ENCODE data around the gene DDX56.
"Not testable (repeated sequence)": the region's sequence is repeated elsewhere in the genome, so short reads cannot be mapped to it uniquely, and the experiment has no call there.

The DDX56 gene

DNA sequence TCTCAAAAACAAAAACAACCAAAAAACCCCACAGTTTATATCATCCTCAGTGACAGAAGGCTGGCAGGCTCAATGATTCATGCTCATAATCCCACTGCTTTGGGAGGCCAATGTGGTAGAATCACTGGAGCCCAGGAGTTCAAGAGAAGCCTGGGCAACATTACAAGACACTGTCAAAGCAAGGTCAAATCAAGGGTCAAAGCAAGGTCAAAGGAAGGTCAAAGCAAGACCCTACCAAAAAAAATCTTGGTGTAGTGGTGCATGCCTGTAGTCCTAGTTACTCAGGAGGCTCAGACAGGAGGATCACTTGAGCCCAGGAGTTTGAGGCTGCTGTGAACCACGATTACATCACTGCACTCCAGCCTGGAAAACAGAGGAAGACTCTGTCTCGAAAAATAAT, 18.4 kb downstream of the DDX56 start:
- Histone ChIP-seq H3K27me3 (ENCODE audit: control insufficient read depth in 1 of 2, insufficient read depth in 2 of 2, low read length in 2 of 2) (no peaks in the 10 kb centered on the region), H3K36me3 (ENCODE audit: insufficient read depth, low read length) (no peaks in the 10 kb centered on the region), H3K27ac (ENCODE audit: low read depth, low read length) (no peak overlapping the region), H3K9ac (ENCODE audit: low read length) (no peak overlapping the region), H3K4me1 (ENCODE audit: insufficient read depth, low read length) (no peaks in the 10 kb centered on the region), H3K4me3 (ENCODE audit: low read depth in 1 of 2, low read length in 2 of 2) (no peak overlapping the region), H3K9me3 (ENCODE audit: low read length) (no peaks in the 10 kb centered on the region)

DNA sequence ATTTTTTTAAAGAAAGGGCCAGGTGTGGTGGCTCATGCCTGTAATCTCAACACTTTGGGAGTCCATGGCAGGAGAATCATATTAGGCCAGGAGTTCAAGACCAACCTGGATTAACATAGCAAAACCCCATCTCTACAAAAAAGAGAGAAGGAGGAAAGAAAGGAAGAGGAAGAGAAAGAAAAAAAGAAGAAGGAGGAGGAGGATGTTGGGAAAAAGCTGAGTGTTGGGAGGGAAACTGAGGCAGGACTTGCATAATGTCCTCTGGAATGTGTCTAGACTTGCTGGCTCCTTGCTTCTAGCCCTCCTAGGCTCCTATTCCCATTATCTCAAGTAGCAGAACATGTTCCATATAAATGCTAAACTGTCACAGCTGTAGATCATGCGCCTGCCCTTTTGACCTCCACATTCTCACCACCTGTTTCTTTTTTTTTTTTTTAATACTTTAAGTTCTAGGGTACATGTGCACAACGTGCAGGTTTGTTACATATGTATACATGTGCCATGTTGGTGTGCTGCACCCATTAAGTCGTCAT, 21.2 kb downstream of the DDX56 start:
- not testable (repeated sequence) for H3K9ac ChIP-seq (ENCODE audit: low read length); H3K9me3 ChIP-seq (ENCODE audit: low read length); H3K4me1 ChIP-seq (ENCODE audit: insufficient read depth, low read length); H3K27ac ChIP-seq (ENCODE audit: low read depth, low read length); H3K27me3 ChIP-seq (ENCODE audit: control insufficient read depth in 1 of 2, insufficient read depth in 2 of 2, low read length in 2 of 2); H3K36me3 ChIP-seq (ENCODE audit: insufficient read depth, low read length); H3K4me3 ChIP-seq (ENCODE audit: low read depth in 1 of 2, low read length in 2 of 2)

DNA sequence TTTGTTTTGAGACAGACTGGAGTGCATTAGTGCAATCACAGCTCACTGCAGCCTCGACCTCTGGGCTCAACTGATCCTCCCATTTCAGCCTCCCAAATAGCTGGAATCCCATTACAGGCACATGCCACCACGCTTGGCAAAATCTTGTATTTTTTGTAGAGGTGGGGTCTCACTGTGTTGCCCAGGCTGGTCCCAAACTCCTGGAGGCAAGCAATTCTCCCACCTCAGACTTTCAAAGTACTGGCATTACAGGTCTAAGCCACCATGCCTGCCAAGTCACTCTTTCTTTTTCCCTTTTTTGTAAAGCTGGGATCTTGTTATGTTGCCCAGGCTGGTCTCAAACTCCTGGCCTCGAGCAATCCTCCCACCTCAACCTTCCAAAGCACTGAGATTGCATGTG, 24.3 kb downstream of the DDX56 start:
- H3K27ac ChIP-seq (ENCODE audit: low read depth, low read length), result no peak overlapping the region
- no peaks in the 10 kb centered on the region for H3K27me3 ChIP-seq (ENCODE audit: control insufficient read depth in 1 of 2, insufficient read depth in 2 of 2, low read length in 2 of 2)
- H3K9ac ChIP-seq (ENCODE audit: low read length), result no peak overlapping the region
- H3K4me3 ChIP-seq (ENCODE audit: low read depth in 1 of 2, low read length in 2 of 2), result no peak overlapping the region
- H3K4me1 ChIP-seq (ENCODE audit: insufficient read depth, low read length), result no peaks in the 10 kb centered on the region
- H3K36me3 ChIP-seq (ENCODE audit: insufficient read depth, low read length), result no peaks in the 10 kb centered on the region
- H3K9me3 ChIP-seq (ENCODE audit: low read length), result no peaks in the 10 kb centered on the region

DNA sequence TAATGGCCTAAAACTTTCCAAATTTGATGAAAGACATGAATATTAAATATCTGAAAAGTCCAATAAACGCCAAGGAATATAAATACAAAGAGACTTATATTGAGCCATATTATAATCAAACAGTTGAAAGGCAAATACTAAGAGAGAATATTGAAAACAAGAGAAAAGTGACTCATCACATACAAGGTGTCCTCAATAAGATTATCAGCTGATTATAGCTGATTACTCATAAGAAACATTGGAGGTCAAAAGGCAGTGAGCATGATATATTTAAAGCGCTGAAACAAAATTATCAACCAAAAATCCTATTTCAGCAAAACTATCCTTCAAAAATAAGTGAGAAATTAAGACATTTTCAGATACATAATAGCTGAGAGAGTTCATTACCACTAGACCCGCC, 24.8 kb downstream of the DDX56 start:
- Histone ChIP-seq H3K4me1 (ENCODE audit: insufficient read depth, low read length) (no peaks in the 10 kb centered on the region), H3K27ac (ENCODE audit: low read depth, low read length) (no peak overlapping the region), H3K9me3 (ENCODE audit: low read length) (no peaks in the 10 kb centered on the region), H3K36me3 (ENCODE audit: insufficient read depth, low read length) (no peaks in the 10 kb centered on the region), H3K27me3 (ENCODE audit: control insufficient read depth in 1 of 2, insufficient read depth in 2 of 2, low read length in 2 of 2) (no peaks in the 10 kb centered on the region), H3K9ac (ENCODE audit: low read length) (no peak overlapping the region), H3K4me3 (ENCODE audit: low read depth in 1 of 2, low read length in 2 of 2) (no peak overlapping the region)

DNA sequence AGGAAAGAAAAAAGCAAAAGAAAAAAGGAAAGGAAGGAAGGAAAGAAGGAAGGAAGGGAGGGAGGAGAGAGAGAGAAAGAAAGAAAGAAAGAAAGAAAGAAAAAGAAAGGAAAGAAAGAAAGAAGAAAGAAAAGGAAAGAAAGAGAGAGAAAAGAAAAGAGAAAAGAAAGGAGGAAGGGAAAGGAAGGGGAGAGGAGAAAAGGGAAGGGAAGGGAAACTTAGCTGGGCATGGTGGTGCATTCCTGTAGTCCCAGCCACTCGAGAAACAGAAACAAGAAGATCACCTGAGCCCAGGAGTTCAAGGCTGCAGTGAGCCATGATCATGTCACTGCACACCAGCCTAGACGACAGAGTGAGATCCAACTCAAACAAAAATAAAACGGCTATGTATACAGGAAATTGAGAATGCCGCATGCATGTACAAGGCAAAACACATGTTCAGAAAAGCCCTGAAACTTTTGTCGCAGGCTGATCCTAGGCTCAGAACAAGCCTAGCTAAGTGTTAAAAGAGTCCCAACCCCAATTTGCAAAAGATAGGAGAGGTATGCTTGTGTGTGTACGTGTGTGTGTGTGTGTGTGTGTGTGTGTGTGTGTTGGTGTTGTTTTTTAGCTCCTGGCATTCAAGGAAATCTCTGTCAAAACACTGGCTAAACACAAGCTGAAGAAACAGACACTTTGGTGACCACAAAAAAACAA, 26.0 kb downstream of the DDX56 start:
- Histone ChIP-seq H3K27ac (ENCODE audit: low read depth, low read length) (no peak overlapping the region), H3K9me3 (ENCODE audit: low read length) (no peaks in the 10 kb centered on the region), H3K36me3 (ENCODE audit: insufficient read depth, low read length) (no peaks in the 10 kb centered on the region), H3K27me3 (ENCODE audit: control insufficient read depth in 1 of 2, insufficient read depth in 2 of 2, low read length in 2 of 2) (no peaks in the 10 kb centered on the region), H3K9ac (ENCODE audit: low read length) (no peak overlapping the region), H3K4me1 (ENCODE audit: insufficient read depth, low read length) (no peaks in the 10 kb centered on the region), H3K4me3 (ENCODE audit: low read depth in 1 of 2, low read length in 2 of 2) (no peak overlapping the region)

DNA sequence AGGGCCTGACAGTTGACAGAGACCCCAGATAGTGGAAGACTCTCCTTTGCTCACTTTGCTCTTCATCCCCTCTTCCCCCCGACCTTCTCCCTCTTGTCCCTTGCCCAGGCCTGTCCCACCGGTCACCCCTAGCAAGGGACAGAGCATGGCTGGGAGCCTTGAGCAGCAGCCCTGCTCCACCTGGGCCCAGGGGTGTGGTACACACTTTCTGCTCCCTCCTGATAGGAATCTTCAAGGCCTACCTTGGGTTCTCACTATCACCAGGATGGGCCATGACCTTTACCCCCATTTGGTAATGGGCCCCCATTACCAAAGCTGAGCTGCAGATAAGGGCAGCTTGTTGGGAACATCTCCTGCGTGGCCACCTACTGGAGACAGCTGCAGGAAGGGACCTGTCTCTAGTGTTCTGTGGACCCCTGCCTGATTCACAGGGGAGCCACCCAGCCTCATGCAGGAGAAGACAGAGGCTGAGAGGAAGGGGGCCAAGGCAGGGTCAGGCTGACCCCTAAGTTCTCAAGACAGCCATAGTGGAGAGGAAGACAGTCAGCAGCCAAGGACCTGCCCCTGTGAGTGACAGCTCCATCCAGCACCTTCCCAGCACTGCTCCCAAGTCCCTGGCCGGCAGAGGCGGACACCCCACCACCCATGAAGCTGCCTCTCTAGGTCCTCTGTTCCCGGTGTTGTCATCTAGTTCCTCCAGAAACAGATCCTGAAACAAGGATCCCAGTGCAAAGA, 31.7 kb downstream of the DDX56 start:
- Histone ChIP-seq H3K27ac (ENCODE audit: low read depth, low read length) (no peak overlapping the region), H3K27me3 (ENCODE audit: control insufficient read depth in 1 of 2, insufficient read depth in 2 of 2, low read length in 2 of 2) (no peaks in the 10 kb centered on the region), H3K9me3 (ENCODE audit: low read length) (no peaks in the 10 kb centered on the region), H3K4me3 (ENCODE audit: low read depth in 1 of 2, low read length in 2 of 2) (no peak overlapping the region), H3K4me1 (ENCODE audit: insufficient read depth, low read length) (no peaks in the 10 kb centered on the region), H3K36me3 (ENCODE audit: insufficient read depth, low read length) (no peaks in the 10 kb centered on the region), H3K9ac (ENCODE audit: low read length) (no peak overlapping the region)

DNA sequence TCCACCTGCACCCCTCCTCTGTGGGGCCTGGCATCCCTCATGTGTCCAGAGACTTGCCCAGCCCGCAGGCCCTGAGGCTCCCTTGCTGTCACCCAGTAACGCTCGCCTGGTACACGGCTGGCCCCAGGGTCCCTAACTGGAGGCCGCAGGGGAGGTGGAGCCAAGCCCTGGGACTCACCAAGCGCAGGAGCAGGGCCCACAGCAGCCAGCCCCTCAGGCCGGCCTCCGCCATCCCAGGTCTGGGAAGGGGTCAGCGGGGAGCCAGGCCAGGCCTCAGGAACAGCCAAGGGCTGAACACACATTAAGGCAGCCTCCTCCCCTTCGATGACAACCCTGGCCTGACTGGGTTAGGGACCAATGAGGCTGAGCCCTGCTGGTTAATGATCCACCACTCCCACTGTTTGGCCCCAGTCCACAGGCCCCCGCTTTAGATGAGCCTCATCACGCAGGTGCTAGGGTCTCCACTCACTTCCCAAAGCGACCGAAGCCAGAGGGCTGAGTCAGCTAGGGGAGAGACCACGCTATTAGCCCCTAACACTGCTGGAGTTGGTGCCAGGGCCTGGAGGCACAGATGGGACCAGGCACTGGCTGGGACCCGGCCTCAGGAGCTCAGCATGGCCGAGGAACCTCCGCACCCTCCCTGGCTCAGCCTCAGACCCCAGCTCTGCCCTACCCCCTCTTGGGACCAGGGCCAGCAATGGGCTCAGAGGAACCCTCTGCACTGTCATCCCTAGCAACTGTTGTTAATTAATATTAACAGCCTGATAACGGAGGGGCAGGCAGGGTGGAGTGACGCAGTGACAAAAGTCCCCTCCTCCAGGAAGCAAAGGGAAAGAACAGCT, 32.5 kb downstream of the DDX56 start, which contains the start of gene NPC1L1:
Gene NPC1L1, minus strand, starts transcription at position 303 of the 842 bp plus-strand sequence. Its CDS starts 71 bp downstream, at position 232.
- H3K4me1 ChIP-seq (ENCODE audit: insufficient read depth, low read length), result no peaks in the 10 kb centered on the region
- H3K9ac ChIP-seq (ENCODE audit: low read length), result no peak within 1 kb of the TSS
- H3K36me3 ChIP-seq (ENCODE audit: insufficient read depth, low read length), result no peaks in the 10 kb centered on the region
- no peaks in the 10 kb centered on the region for H3K9me3 ChIP-seq (ENCODE audit: low read length)
- no peak within 1 kb of the TSS for H3K4me3 ChIP-seq (ENCODE audit: low read depth in 1 of 2, low read length in 2 of 2)
- no peaks in the 10 kb centered on the region for H3K27me3 ChIP-seq (ENCODE audit: control insufficient read depth in 1 of 2, insufficient read depth in 2 of 2, low read length in 2 of 2)
- H3K27ac ChIP-seq (ENCODE audit: low read depth, low read length), result no peak within 1 kb of the TSS

DNA sequence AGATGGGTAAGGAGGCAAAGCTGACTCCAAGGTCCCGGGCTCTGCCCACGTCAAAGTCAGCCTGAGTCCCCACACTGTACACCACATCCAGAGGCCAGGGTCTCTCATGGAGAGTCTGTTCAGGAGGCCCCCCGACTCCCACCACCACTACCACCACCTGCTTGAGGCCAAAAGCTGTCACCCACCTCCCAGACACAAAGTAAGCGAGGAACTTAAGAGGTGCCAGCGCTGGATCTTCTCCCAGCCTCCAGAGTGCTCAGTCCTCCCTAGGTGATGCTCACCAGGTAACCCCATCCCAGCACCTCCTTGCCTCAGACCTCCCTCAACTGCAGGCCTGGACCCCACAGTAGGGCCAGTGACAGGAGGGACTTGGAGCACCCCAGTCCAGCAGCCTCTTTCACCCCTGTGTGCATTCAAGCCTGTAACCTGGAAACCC, 33.1 kb downstream of the DDX56 start:
- no peak overlapping the region for H3K4me3 ChIP-seq (ENCODE audit: low read depth in 1 of 2, low read length in 2 of 2)
- H3K9ac ChIP-seq (ENCODE audit: low read length), result no peak overlapping the region
- H3K4me1 ChIP-seq (ENCODE audit: insufficient read depth, low read length), result no peaks in the 10 kb centered on the region
- H3K36me3 ChIP-seq (ENCODE audit: insufficient read depth, low read length), result no peaks in the 10 kb centered on the region
- H3K9me3 ChIP-seq (ENCODE audit: low read length), result no peaks in the 10 kb centered on the region
- no peak overlapping the region for H3K27ac ChIP-seq (ENCODE audit: low read depth, low read length)
- no peaks in the 10 kb centered on the region for H3K27me3 ChIP-seq (ENCODE audit: control insufficient read depth in 1 of 2, insufficient read depth in 2 of 2, low read length in 2 of 2)

DNA sequence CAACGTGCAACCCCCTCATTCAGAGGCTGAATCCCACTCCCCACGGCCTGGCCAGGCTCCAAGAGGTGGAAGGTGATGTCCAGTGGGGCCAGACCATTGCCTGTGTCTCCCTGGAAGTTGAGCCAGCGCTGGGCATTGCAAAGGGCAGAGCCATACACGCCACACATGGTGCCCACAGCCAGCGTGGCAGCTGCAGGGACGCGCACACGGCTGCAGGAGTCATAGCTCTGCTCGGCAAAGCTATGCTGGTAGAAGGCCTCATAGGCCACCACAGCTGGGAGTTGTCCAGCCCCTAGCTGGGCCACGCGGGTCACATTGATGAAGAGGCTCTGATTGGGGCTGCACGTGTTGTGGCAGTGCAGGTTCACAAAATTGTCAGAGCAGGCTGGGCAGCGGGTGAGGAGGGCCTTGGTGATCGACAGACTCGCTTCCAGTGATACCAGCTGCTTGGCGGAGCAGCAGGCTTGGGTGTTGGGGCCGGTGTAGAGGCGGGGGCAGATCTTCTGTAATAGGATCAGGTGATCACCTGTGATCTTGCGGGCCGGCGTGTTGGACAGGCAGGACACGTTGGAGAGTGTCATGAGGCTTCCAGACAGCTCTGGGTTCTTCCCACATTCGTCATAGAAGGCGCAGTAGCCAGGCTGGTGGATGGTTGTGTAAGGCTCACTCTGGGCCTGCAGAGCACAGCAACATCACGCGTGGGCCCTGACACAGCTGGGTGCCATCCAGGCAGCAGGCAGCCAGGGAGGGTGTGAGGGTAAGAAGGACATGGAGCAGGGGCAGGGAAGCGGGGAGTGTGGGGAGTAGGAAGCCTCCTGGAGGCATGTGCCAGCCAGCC, 33.8 kb downstream of the DDX56 start:
- no peaks in the 10 kb centered on the region for H3K9me3 ChIP-seq (ENCODE audit: low read length)
- H3K4me3 ChIP-seq (ENCODE audit: low read depth in 1 of 2, low read length in 2 of 2), result no peak overlapping the region
- no peaks in the 10 kb centered on the region for H3K4me1 ChIP-seq (ENCODE audit: insufficient read depth, low read length)
- H3K27ac ChIP-seq (ENCODE audit: low read depth, low read length), result no peak overlapping the region
- no peaks in the 10 kb centered on the region for H3K27me3 ChIP-seq (ENCODE audit: control insufficient read depth in 1 of 2, insufficient read depth in 2 of 2, low read length in 2 of 2)
- no peaks in the 10 kb centered on the region for H3K36me3 ChIP-seq (ENCODE audit: insufficient read depth, low read length)
- no peak overlapping the region for H3K9ac ChIP-seq (ENCODE audit: low read length)

DNA sequence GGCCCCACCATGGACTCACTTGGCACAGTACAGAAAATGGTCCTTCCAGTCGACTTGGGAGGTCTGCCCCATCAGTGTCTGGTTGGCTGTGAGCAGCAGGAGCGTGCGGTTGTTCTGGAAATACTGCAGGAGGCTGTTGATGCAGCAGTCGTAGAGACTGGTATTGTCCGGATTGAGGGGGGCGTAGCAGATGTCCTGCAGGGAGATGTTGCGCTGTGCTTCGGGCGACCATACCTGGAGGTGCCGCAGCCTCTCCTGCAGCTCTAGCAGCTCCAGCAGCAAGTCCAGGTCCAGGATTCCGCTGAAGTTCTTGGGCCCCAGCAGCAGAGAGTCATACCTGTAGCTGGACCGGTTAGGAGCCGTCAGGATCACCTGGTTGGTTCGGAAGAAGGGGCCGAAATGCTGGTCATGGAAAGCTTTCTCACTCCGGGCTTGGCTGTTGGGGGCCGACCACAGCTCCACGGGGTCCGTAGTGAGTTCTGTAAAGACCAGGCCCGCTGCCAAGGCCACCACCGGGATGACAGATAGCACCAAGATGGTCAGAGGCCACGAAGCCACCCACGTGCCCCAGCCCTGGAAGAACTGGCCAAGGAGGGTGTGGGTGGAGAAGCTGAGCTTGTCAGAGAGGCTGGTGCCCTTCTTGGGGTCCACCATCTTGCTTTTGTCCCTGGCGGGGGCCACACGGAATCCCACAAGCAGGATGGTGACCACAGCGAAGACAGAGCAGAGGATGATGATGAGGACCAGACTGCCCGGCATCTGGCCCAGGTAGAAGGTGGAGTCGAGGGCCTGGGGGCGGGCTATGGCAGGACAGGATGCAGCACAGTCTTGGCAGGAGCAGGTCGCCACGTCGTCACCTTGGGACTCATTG, 34.7 kb downstream of the DDX56 start:
- Histone ChIP-seq H3K9me3 (ENCODE audit: low read length) (no peaks in the 10 kb centered on the region), H3K36me3 (ENCODE audit: insufficient read depth, low read length) (no peaks in the 10 kb centered on the region), H3K9ac (ENCODE audit: low read length) (no peak overlapping the region), H3K27ac (ENCODE audit: low read depth, low read length) (no peak overlapping the region), H3K27me3 (ENCODE audit: control insufficient read depth in 1 of 2, insufficient read depth in 2 of 2, low read length in 2 of 2) (no peaks in the 10 kb centered on the region), H3K4me1 (ENCODE audit: insufficient read depth, low read length) (no peaks in the 10 kb centered on the region), H3K4me3 (ENCODE audit: low read depth in 1 of 2, low read length in 2 of 2) (no peak overlapping the region)

Data from muscle layer of colon (tissue), 2 donors.